Measurements from ENCODE around the gene CCDC13. TPM values are rescaled to one million over a fixed set of nuclear protein-coding genes. Genes with fewer than 3 reads are reported as not detected.
A peak's percentile ranks its signal among the peaks of the same experiment; 100 is the strongest.

CCDC13 gene
- total RNA-seq, 1 experiment from 2014 or later, result 0.82 TPM

GRCh38 chr3:42732829-42733459 lies 40.1 kb downstream of the CCDC13 start:
- CTCF ChIA-PET, result no interaction called here
- BruUV-seq (replicated peaks), result no TSS peak

GRCh38 chr3:42732196-42732828 lies 40.7 kb downstream of the CCDC13 start:
- TF ChIP-seq, protein P1, sequence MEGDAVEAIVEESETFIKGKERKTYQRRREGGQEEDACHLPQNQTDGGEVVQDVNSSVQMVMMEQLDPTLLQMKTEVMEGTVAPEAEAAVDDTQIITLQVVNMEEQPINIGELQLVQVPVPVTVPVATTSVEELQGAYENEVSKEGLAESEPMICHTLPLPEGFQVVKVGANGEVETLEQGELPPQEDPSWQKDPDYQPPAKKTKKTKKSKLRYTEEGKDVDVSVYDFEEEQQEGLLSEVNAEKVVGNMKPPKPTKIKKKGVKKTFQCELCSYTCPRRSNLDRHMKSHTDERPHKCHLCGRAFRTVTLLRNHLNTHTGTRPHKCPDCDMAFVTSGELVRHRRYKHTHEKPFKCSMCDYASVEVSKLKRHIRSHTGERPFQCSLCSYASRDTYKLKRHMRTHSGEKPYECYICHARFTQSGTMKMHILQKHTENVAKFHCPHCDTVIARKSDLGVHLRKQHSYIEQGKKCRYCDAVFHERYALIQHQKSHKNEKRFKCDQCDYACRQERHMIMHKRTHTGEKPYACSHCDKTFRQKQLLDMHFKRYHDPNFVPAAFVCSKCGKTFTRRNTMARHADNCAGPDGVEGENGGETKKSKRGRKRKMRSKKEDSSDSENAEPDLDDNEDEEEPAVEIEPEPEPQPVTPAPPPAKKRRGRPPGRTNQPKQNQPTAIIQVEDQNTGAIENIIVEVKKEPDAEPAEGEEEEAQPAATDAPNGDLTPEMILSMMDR (IDR thresholded peaks at IDR 0.05; ENCODE audit: insufficient read depth in 1 of 2, low read depth in 1 of 2, low read length in 1 of 2, severe bottlenecking in 1 of 2, unreplicated experiment in 1 of 2), result no peak
- no peaks in the 10 kb centered on the region for H3K36me3 ChIP-seq (ENCODE audit: control insufficient read depth, insufficient read depth, low read length)
- H3K27ac Mint-ChIP-seq (ENCODE audit: unreplicated experiment), result no peak overlapping the region
- intact Hi-C loops (cut with micrococcal nuclease; ENCODE audit: unreplicated experiment), result no loop called here
- H3K4me1 Mint-ChIP-seq (ENCODE audit: low read depth, unreplicated experiment), result no peaks in the 10 kb centered on the region
- ChIA-PET POLR2A (no interaction called here), CTCF (no interaction called here)
- no TSS peak for BruUV-seq (replicated peaks)
- no peak overlapping the region for H3K4me3 ChIP-seq (ENCODE audit: low read depth, low read length)
- no peak for DNase-seq
- H3K4me3 Mint-ChIP-seq (ENCODE audit: unreplicated experiment), result no peak overlapping the region
- H3K9me3 Mint-ChIP-seq (ENCODE audit: unreplicated experiment), result no peaks in the 10 kb centered on the region
- H3K4me1 ChIP-seq, result no peaks in the 10 kb centered on the region
- peaks cover 6% of the 10 kb centered on the region for H3K27me3 Mint-ChIP-seq (ENCODE audit: insufficient read depth, unreplicated experiment)
- no peaks in the 10 kb centered on the region for H3K9me3 ChIP-seq
- no peaks in the 10 kb centered on the region; the same call in 1 of the 2 replicates for H3K27me3 ChIP-seq (replicated peaks; ENCODE audit: control insufficient read depth, insufficient read depth, low read length)
- no peaks in the 10 kb centered on the region for H3K36me3 Mint-ChIP-seq (ENCODE audit: insufficient read depth, unreplicated experiment)

More at GRCh38 chr3:42732829-42733459, 40.1 kb downstream of the CCDC13 start:
- no peaks in the 10 kb centered on the region for H3K36me3 Mint-ChIP-seq (ENCODE audit: insufficient read depth, unreplicated experiment)
- Histone ChIP-seq H3K4me1 (no peaks in the 10 kb centered on the region), H3K27me3 (replicated peaks; ENCODE audit: control insufficient read depth, insufficient read depth, low read length) (no peaks in the 10 kb centered on the region; the same call in 1 of the 2 replicates), H3K4me3 (ENCODE audit: low read depth, low read length) (no peak overlapping the region), H3K36me3 (ENCODE audit: control insufficient read depth, insufficient read depth, low read length) (no peaks in the 10 kb centered on the region), H3K9me3 (no peaks in the 10 kb centered on the region)
- DNase-seq, result peak in 1 of 2 experiments; percentile 9
- no peaks in the 10 kb centered on the region for H3K4me1 Mint-ChIP-seq (ENCODE audit: low read depth, unreplicated experiment)
- no peaks in the 10 kb centered on the region for H3K9me3 Mint-ChIP-seq (ENCODE audit: unreplicated experiment)
- peaks cover 2% of the 10 kb centered on the region for H3K27me3 Mint-ChIP-seq (ENCODE audit: insufficient read depth, unreplicated experiment)
- POLR2A ChIA-PET, result no interaction called here
- no peak overlapping the region for H3K4me3 Mint-ChIP-seq (ENCODE audit: unreplicated experiment)
- TF ChIP-seq, protein P1 (IDR thresholded peaks at IDR 0.05; ENCODE audit: insufficient read depth in 1 of 2, low read depth in 1 of 2, low read length in 1 of 2, severe bottlenecking in 1 of 2, unreplicated experiment in 1 of 2), result peak; percentile 32 to 39
- H3K27ac Mint-ChIP-seq (ENCODE audit: unreplicated experiment), result no peak overlapping the region
- intact Hi-C loops (cut with micrococcal nuclease; ENCODE audit: unreplicated experiment), result no loop called here

DNA sequence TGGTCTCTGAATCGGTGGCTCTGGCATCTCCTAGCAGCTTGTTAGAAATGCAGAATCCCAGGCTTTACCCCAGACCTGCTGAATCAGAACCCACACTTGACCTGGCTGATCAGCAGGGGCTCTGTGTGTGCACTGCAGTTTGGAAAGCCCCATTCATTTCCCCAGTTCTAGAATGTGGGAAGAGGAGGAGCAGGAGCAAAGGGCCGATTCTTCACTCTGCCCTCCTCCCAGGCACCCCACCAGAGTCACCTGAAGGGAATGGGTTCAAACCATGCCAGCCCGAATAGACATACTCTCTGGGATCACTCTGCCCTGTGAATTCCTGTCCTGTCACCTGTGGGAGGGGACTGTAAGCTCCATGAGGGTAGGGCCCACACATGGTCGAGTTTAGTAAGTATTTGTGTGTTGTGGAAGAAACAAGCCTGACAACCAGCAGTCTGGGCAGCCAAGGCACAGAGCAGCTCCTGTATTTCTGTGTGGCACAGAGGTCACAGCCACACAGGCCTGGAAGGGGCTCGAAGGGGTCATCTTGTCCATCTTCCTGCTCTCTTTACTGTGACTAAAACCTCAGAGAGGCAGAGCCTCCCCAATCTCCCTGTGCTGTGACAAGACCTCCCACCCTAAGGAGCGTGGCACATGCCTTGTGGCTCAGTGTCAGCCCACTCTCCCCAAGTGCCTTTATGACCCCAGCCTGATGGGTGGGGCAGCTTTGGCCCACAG lies 41.4 kb downstream of the CCDC13 start:
- Histone ChIP-seq H3K36me3 (ENCODE audit: control insufficient read depth, insufficient read depth, low read length) (no peaks in the 10 kb centered on the region), H3K9me3 (no peaks in the 10 kb centered on the region), H3K27me3 (replicated peaks; ENCODE audit: control insufficient read depth, insufficient read depth, low read length) (no peaks in the 10 kb centered on the region; the same call in 1 of the 2 replicates), H3K4me3 (ENCODE audit: low read depth, low read length) (no peak overlapping the region), H3K4me1 (no peaks in the 10 kb centered on the region)
- Mint-ChIP-seq H3K4me1 (ENCODE audit: low read depth, unreplicated experiment) (no peaks in the 10 kb centered on the region), H3K9me3 (ENCODE audit: unreplicated experiment) (no peaks in the 10 kb centered on the region), H3K4me3 (ENCODE audit: unreplicated experiment) (no peak overlapping the region), H3K36me3 (ENCODE audit: insufficient read depth, unreplicated experiment) (no peaks in the 10 kb centered on the region), H3K27ac (ENCODE audit: unreplicated experiment) (no peak overlapping the region), H3K27me3 (ENCODE audit: insufficient read depth, unreplicated experiment) (peaks cover 6% of the 10 kb centered on the region)
- ChIA-PET POLR2A (no interaction called here), CTCF (no interaction called here)
- DNase-seq, result no peak
- no TSS peak for BruUV-seq (replicated peaks)
- intact Hi-C loops (cut with micrococcal nuclease; ENCODE audit: unreplicated experiment), result no loop called here
- TF ChIP-seq, protein P1 (IDR thresholded peaks at IDR 0.05; ENCODE audit: insufficient read depth in 1 of 2, low read depth in 1 of 2, low read length in 1 of 2, severe bottlenecking in 1 of 2, unreplicated experiment in 1 of 2), result no peak

All from Caco-2 (cell line).